HG02763 (cell line): ENCODE results near the gene LAD1.
A peak's percentile ranks its signal among the peaks of the same experiment; 100 is the strongest.

ENCODE experiments used
- ATAC-seq: cut with Tn5 transposase; IDR thresholded peaks from one replicate; pipeline ENCODE4 v1.9.1; 2021; ENCODE audit warnings: mild to moderate bottlenecking, moderate library complexity; ENCODE audit not compliant: unreplicated experiment

Gene LAD1

DNA sequence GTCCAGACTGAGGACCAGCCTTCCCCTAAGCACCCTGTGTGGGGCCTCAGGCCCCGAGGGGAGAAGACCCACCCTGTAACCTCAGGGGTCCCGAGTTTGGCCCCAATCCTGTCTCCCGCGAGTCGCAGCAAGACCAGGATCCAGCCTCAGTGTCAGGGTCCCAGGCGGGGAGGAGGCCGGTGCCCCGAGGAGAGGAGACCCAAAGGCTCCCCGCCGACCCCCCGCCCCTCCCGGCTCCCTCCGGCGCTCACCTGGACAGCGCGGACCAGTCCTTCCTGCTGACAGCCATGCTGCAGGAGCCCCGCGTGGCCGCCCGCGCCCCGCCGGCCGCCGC is at the start of gene LAD1:
Gene LAD1 (minus strand): TSS at position 307 of the 334 bp plus-strand sequence. CDS start 18 bp downstream, at position 289.
- ATAC-seq, result no peak

GRCh38 chr1:201447903-201448871 is 49.1 kb upstream of the LAD1 start:
- peak; percentile 85 for ATAC-seq

- no peak for ATAC-seq
Measured at GRCh38 chr1:201445310-201445709, 46.2 kb upstream of the LAD1 start.

DNA sequence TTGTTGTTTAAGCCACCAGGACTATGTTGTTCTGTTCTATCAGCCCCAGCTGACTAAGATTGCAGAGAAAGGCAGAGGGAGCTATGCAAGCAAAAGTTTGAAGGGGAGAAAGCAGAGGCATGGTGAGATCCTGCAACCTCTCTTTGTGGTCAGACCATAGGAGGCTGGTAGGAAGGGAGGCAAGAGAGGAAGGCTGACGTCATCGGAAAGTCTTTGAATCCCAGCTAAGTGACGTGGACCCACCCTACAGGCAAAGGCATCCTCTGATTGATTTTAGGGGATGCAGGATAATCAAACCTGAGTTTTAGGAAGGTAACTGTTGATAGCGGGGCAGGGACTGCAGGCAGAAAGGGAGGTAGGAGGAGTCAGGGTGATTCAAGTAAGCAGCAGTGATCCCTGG is 45.7 kb upstream of the LAD1 start:
- ATAC-seq, result no peak

- no peak for ATAC-seq
Measured at GRCh38 chr1:201443747-201444146, 44.6 kb upstream of the LAD1 start.

- ATAC-seq, result no peak
Measured at GRCh38 chr1:201436969-201437368, 37.8 kb upstream of the LAD1 start.

- ATAC-seq, result no peak
Measured at GRCh38 chr1:201436393-201436792, 37.3 kb upstream of the LAD1 start.

- no peak for ATAC-seq
Measured at GRCh38 chr1:201434266-201434665, 35.1 kb upstream of the LAD1 start.

DNA sequence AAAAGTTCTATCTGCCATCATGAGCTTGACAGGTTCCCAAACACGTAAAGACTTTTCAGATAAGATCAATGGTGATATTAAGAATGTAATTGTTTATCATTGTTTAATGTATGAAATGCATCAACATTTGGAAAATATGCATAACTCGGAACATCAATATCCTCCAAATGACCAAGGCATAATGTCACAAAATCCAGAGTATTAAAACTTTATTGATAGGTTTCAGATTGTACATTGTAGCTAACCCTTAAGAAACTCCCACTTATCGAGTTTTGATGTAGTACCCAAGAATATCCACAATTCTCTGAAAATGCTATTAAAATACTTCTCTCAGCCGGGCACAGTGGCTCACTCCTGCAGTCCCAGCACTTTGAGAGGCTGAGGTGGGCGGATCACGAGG is 34.5 kb upstream of the LAD1 start:
- ATAC-seq, result no peak

GRCh38 chr1:201430776-201431175 is 31.7 kb upstream of the LAD1 start:
- no peak for ATAC-seq

GRCh38 chr1:201429736-201430501 is 30.8 kb upstream of the LAD1 start:
- ATAC-seq, result no peak

DNA sequence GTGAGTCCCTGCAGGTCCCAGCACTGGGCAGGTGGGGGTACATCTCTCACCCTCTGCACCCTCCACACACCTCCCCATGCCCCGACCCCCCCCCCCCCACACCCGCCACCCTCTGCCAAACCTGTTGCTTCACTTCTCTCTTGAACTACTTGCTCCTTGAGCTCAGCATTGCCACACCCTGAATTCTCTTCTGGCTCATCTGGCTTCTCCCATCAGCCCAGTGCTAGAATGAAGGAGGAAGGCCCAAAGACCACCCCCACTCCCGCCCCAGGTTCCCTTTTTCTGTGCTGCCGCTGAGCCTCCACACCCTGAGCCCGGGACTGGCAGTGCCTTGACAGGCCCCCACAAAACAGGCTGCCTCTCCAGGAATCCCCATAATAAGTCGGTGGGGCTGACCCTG is 28.8 kb upstream of the LAD1 start:
- no peak for ATAC-seq

- ATAC-seq, result no peak
Measured at GRCh38 chr1:201426479-201427310, 27.6 kb upstream of the LAD1 start.

GRCh38 chr1:201424146-201424545 is 25.0 kb upstream of the LAD1 start:
- ATAC-seq, result no peak

DNA sequence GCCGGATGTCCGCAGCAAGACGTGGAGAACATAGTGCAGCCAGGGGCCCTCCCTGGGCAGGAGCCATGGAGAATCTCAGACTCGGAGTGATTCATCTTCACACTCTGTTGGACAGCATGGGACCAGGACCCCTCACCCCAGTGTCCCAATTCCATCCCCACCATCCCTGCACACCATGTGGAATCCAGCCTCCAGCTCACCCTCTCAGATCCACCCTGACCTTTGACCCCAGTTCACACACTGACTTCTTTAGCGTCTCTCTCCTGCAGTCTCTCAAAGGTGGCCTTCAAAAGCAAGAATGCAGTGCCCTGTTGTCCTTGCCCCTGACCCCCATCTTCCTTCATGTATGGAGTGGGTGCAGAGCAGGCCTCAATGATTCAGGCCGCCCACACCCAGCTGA is 24.5 kb upstream of the LAD1 start:
- ATAC-seq, result no peak

DNA sequence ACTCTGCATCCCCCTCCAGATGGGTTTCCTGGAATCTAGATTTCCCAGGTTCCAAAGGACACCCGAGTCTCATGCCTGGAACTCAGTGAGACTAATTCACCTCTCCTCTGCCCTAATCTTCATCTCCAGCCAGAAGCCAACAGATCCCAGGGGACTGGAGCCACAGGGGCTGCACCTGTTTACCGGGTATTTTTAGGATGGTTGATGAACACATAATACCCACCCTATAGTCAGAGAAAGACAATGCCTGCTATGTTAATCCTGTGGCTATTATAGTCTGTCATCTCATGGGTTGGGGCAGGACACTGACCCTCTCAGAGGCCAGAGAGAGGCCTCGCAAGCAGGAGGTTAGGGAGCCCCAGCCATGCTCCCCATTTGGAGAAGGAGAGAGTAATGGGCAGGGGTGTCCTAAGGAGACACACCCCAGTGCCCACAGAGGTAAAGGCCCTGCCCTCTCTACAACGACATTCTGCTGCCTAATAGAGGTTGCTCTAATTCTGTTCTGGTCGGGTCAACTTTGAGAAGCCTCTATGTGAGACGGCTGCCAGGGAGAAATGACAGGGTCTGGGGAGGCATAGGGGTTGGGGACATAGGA is 23.4 kb upstream of the LAD1 start:
- no peak for ATAC-seq

- ATAC-seq, result no peak
Measured at GRCh38 chr1:201422026-201422425, 22.9 kb upstream of the LAD1 start.

GRCh38 chr1:201421041-201421440 is 21.9 kb upstream of the LAD1 start:
- ATAC-seq, result no peak

DNA sequence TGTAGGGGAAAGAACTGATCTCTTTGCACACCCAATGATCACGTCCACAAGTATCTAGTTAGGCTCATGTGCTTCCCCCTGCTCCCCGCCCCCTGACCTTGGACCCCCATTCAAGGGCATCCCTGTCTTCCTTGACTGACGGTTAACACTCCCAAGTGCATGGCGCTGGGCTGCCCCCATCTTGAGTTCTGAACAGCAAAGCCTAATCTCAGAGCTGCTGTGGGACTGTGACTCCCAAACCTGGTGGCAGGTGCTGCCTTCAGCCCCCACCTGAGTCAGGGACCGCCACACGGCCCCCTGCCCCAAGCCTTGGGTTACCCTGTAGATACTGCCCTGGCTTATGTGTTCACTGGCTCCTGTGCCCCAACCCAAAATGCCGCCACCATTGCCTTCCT is 21.5 kb upstream of the LAD1 start:
- no peak for ATAC-seq

DNA sequence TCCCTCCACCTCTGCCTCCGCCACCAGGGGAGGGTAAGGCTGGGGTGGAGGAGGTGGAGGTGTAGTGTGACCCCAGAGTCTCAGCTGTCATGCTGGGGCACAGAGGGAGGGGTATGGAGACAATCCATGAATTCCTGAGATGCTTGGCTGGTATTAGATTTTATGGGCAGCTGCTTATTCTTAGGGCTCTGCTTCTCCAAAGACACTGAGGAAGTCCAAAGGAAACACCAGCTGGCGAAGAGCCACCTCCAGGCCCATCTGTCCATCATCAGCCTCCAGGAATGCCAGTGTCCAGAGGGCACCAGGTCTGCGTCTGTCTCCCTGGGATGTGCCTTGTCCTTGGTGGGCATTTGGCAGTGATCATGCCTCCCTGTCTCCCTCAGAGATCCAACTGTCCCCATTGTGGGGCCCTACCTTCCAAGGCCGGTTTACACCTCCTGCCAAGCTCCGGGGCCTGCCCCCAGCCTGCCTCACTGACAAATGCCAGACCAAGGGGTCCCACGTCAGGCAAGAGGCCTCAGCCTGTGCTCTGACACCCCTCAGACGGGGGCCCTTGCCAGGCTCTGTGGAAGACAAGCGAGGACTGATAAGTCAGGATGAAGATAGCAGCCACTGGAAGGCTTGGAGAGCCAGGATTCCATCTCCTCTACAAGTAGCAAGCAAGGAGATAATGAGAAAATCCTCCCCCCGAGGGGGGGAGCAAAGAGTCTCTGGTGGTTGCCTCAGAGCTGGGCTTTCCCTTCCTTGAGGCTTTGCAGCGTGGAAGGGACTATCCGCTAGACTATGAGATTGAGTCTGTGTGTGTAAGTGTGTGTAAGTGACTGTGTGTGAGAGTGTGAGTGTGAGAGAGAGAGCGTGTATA is 20.9 kb upstream of the LAD1 start:
- ATAC-seq, result no peak
